OCI-LY1 (cell line): Measurements from ENCODE around the gene ZDHHC1.

Experiments used
- H2AFZ ChIP-seq: fragments of 200-600 bp; sonication (generic), shearing (Covaris generic); 2 replicates; pipeline ENCODE4 v1.6.0; 2014; ENCODE audit warnings: antibody characterized with exemption, mild to moderate bottlenecking, low read length
- H3F3A ChIP-seq: fragments of 200-600 bp; sonication (generic), shearing (Covaris generic); 2 replicates; pipeline ENCODE4 v1.6.0; 2014; ENCODE audit warnings: mild to moderate bottlenecking, antibody characterized with exemption, low read length, moderate library complexity; ENCODE audit not compliant: insufficient read depth
- H3K27ac ChIP-seq: fragments of 200-600 bp; sonication (generic); 2 replicates; pipeline ENCODE4 v1.5.1; 2014; ENCODE audit warnings: low read length, mixed run types, mild to moderate bottlenecking, low read depth; ENCODE audit not compliant: poor library complexity, severe bottlenecking
- H3K27me3 ChIP-seq: fragments of 200-600 bp; sonication (generic); 2 replicates; pipeline ENCODE4 v1.6.0; 2014; ENCODE audit warnings: antibody characterized with exemption, mild to moderate bottlenecking, low read length, moderate library complexity; ENCODE audit not compliant: insufficient read depth
- H3K36me3 ChIP-seq: fragments of 200-600 bp; sonication (generic); 2 replicates; pipeline ENCODE4 v1.6.1; 2014; ENCODE audit warnings: mild to moderate bottlenecking, antibody characterized with exemption, low read length, moderate library complexity, mixed read lengths; ENCODE audit not compliant: insufficient read depth
- H3K4me1 ChIP-seq: fragments of 200-600 bp; sonication (generic); 2 replicates; pipeline ENCODE4 v1.5.1; 2014; ENCODE audit warnings: mild to moderate bottlenecking, low read length, moderate library complexity; ENCODE audit not compliant: insufficient read depth, severe bottlenecking
- H3K4me2 ChIP-seq: fragments of 200-600 bp; sonication (generic), shearing (Covaris generic); 2 replicates; pipeline ENCODE4 v1.6.1; 2014; ENCODE audit warnings: low read length
- H3K4me3 ChIP-seq: fragments of 200-600 bp; sonication (generic); 2 replicates; pipeline ENCODE4 v1.5.1; 2014; ENCODE audit warnings: low read length, low read depth, mild to moderate bottlenecking, mixed read lengths; ENCODE audit not compliant: poor library complexity, severe bottlenecking
- H3K79me2 ChIP-seq: fragments of 200-600 bp; shearing (Covaris generic); 2 replicates; pipeline ENCODE4 v1.6.1; 2016; ENCODE audit warnings: mixed run types, low read length, mixed read lengths; ENCODE audit not compliant: insufficient read depth
- H3K9ac ChIP-seq: fragments of 200-600 bp; sonication (generic), shearing (Covaris generic); 2 replicates; pipeline ENCODE4 v1.6.1; 2014; ENCODE audit warnings: mild to moderate bottlenecking, low read length, mixed read lengths
- H3K9me2 ChIP-seq: fragments of 200-600 bp; sonication (generic), shearing (Covaris generic); 2 replicates; pipeline ENCODE4 v1.6.1; 2014; ENCODE audit warnings: low read depth, mild to moderate bottlenecking, low read length, mixed read lengths
- H3K9me3 ChIP-seq: fragments of 200-600 bp; shearing (Covaris generic); 2 replicates; pipeline ENCODE4 v1.6.1; 2014; ENCODE audit warnings: low read length, mixed read lengths
- H4K20me1 ChIP-seq: fragments of 200-600 bp; sonication (generic), shearing (Covaris generic); 2 replicates; pipeline ENCODE4 v1.6.0; 2016; ENCODE audit warnings: mild to moderate bottlenecking, low read length; ENCODE audit not compliant: insufficient read depth
- EZH2 ChIP-seq: fragments of 200-600 bp; sonication (generic), shearing (Covaris generic); IDR thresholded peaks from 2 replicates; pipeline ENCODE4 v1.8.0; 2017; ENCODE audit warnings: borderline replicate concordance, mixed run types, mild to moderate bottlenecking, antibody characterized with exemption, low read length, moderate library complexity, mixed read lengths
- TF ChIP-seq, protein P1 (sequence below): fragments of 200-600 bp; sonication (generic), shearing (Covaris generic); IDR thresholded peaks from 2 replicates; pipeline ENCODE4 v1.5.1; 2017; ENCODE audit warnings: mild to moderate bottlenecking, antibody characterized with exemption, low read length, moderate library complexity, mixed read lengths

Gene ZDHHC1

DNA sequence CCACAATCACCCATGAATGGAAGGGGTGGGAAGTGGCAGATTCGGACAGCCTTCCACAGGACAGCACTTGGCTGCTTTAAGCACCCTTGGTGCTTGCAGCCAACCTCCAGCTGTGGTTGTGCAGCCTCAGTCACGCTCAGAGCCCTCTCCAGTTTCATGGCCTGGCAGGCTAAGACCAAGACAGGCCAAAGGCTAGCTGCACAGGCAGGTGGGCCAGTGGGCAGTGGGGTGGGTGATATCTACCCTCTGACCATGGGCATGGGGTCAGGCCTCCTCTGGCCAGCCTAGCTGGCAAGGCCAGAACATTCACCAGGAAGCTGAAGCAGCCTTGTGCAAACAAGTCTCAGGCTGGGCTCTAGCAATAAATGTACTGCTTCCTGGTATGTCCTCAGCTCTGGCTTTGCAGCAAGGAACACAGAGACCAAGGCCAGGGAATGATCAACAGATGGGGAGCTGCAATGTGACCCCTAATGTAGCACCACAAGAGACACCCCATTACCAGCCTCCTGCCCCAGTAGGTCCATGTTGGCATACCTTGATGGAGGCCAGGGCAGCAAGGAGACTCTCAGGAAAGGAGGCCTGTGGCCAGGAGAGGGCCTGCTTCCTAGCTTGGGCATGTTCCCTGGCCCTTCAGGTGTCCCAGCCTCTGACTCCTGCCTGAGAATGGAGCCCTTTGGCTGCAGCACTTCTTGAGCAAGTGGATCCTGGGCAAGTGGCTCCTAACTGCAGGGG is 35.6 kb upstream of the ZDHHC1 start:
- Histone ChIP-seq H3K27ac (no peak overlapping the region), H3K4me3 (no peak overlapping the region), H3K36me3 (peaks cover 19% of the 10 kb centered on the region; the same call in 1 of the 2 replicates), H2AFZ (no peak overlapping the region), H3K9me2 (no peaks in the 10 kb centered on the region), H4K20me1 (no peaks in the 10 kb centered on the region), H3K9ac (no peak overlapping the region), H3K27me3 (no peaks in the 10 kb centered on the region), H3K79me2 (no peaks in the 10 kb centered on the region), H3K4me2 (no peak overlapping the region), H3K4me1 (no peaks in the 10 kb centered on the region), H3F3A (no peaks in the 10 kb centered on the region), H3K9me3 (no peaks in the 10 kb centered on the region)
- no peak for TF ChIP-seq EZH2
- TF ChIP-seq, protein P1, sequence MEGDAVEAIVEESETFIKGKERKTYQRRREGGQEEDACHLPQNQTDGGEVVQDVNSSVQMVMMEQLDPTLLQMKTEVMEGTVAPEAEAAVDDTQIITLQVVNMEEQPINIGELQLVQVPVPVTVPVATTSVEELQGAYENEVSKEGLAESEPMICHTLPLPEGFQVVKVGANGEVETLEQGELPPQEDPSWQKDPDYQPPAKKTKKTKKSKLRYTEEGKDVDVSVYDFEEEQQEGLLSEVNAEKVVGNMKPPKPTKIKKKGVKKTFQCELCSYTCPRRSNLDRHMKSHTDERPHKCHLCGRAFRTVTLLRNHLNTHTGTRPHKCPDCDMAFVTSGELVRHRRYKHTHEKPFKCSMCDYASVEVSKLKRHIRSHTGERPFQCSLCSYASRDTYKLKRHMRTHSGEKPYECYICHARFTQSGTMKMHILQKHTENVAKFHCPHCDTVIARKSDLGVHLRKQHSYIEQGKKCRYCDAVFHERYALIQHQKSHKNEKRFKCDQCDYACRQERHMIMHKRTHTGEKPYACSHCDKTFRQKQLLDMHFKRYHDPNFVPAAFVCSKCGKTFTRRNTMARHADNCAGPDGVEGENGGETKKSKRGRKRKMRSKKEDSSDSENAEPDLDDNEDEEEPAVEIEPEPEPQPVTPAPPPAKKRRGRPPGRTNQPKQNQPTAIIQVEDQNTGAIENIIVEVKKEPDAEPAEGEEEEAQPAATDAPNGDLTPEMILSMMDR, result no peak

DNA sequence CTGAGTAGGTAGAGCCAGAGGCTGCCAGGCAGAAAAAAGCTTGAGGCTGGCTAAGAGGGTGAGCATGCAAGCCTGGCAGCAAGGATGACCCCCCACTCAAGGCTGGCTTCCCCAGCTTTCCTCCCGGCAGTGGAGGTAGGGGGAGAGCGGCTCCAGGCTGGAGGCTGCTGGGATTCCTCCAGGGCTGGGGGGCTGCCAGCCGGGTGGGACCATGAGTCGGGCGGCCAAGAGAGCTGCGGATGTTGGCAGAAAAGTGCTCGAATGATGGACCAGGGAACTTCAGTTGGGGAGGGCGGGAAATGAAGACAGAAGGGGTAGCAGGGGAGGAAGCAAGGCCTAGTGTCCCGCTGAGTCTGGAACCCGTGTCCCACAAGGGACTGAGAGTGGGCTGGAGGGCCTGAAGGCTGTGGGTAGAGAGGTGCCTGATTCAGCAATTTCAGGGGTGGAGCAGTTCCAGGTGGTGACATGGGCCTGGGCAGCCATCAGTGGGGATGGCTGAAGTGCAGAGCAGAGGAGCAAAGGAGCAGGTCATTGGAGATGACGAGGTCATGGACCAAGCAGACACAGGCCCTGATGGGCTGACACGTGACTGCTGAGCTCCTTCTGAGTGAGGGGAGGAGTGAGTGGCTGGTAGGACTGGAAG is 34.9 kb upstream of the ZDHHC1 start:
- TF ChIP-seq EZH2, result no peak
- TF ChIP-seq, protein P1, result no peak
- Histone ChIP-seq H3K9me3 (no peaks in the 10 kb centered on the region), H3K27me3 (no peaks in the 10 kb centered on the region), H3K4me3 (no peak overlapping the region), H3K9me2 (no peaks in the 10 kb centered on the region), H3K79me2 (no peaks in the 10 kb centered on the region), H3K9ac (no peak overlapping the region), H3K4me1 (no peaks in the 10 kb centered on the region), H4K20me1 (no peaks in the 10 kb centered on the region), H3K36me3 (peaks cover 19% of the 10 kb centered on the region; the same call in 1 of the 2 replicates), H3K27ac (no peak overlapping the region), H3F3A (no peaks in the 10 kb centered on the region), H2AFZ (no peak overlapping the region), H3K4me2 (no peak overlapping the region)

DNA sequence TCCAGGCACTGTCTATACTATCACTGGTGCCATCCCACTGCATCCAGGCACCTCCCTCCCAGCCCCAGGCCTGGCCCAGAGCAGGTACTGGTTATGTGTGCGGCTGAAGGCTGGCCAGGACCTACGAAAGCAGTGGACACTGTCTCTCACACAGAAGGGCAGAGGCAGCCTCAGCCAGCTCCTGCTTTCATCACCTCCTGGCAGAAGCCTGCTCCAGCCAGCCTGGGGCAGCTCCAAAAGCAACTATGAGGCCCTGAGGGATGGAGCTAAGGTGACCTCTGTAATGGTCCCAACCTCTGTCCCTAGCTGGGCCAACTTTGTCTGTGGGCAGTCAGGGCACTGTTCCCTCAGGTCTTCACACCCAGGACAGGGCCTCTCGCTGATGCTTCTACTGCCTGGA is 33.5 kb upstream of the ZDHHC1 start:
- no peaks in the 10 kb centered on the region for H3K9me2 ChIP-seq
- no peak overlapping the region for H3K4me3 ChIP-seq
- H2AFZ ChIP-seq, result no peak overlapping the region
- no peaks in the 10 kb centered on the region for H3K27me3 ChIP-seq
- no peak overlapping the region for H3K27ac ChIP-seq
- no peaks in the 10 kb centered on the region for H3K4me1 ChIP-seq
- no peak overlapping the region for H3K9ac ChIP-seq
- peaks cover 19% of the 10 kb centered on the region; the same call in 1 of the 2 replicates for H3K36me3 ChIP-seq
- H3K79me2 ChIP-seq, result no peaks in the 10 kb centered on the region
- TF ChIP-seq, protein P1, result no peak
- TF ChIP-seq EZH2, result no peak
- no peak overlapping the region for H3K4me2 ChIP-seq
- no peaks in the 10 kb centered on the region for H3K9me3 ChIP-seq
- H3F3A ChIP-seq, result no peaks in the 10 kb centered on the region
- no peaks in the 10 kb centered on the region for H4K20me1 ChIP-seq
